H9 (cell line): Measurements from ENCODE around the gene THOC2. TPM values are rescaled to one million over a fixed set of nuclear protein-coding genes. Genes with fewer than 3 reads are reported as not detected.

ENCODE experiments used
- DNase-seq: peaks from one replicate; pipeline ENCODE4 v3.0.0-alpha.2; 2017
- H2AFZ ChIP-seq: one replicate; pipeline ENCODE4 v1.6.1; 2013; ENCODE audit warnings: mild to moderate bottlenecking, low read length, control low read depth, moderate library complexity
- H2AK5ac ChIP-seq: 2 replicates; pipeline ENCODE4 v1.6.1; 2013; ENCODE audit warnings: low read length, control low read depth, mixed read lengths; ENCODE audit not compliant: insufficient read length
- H2BK120ac ChIP-seq: one replicate; pipeline ENCODE4 v1.6.1; 2013; ENCODE audit warnings: low read depth, mild to moderate bottlenecking, low read length, control low read depth, inconsistent platforms; ENCODE audit not compliant: poor library complexity, severe bottlenecking
- H2BK12ac ChIP-seq: 2 replicates; pipeline ENCODE4 v1.6.1; 2013; ENCODE audit warnings: low read length, control low read depth, mixed read lengths, low read depth; ENCODE audit not compliant: insufficient read length
- H2BK15ac ChIP-seq: 2 replicates; pipeline ENCODE4 v1.6.1; 2013; ENCODE audit warnings: low read depth, low read length, control low read depth
- H2BK20ac ChIP-seq: one replicate; pipeline ENCODE4 v1.6.1; 2013; ENCODE audit warnings: low read depth, mild to moderate bottlenecking, low read length, control low read depth, inconsistent platforms; ENCODE audit not compliant: poor library complexity, severe bottlenecking
- H2BK5ac ChIP-seq: 2 replicates; pipeline ENCODE4 v1.6.1; 2013; ENCODE audit warnings: low read length, control low read depth, mixed read lengths; ENCODE audit not compliant: insufficient read length
- H3K14ac ChIP-seq: 2 replicates; pipeline ENCODE4 v1.6.1; 2013; ENCODE audit warnings: low read length, control low read depth; ENCODE audit not compliant: insufficient read depth
- H3K18ac ChIP-seq: 2 replicates; pipeline ENCODE4 v1.6.1; 2013; ENCODE audit warnings: low read depth, mild to moderate bottlenecking, mixed read lengths, low read length, control low read depth; ENCODE audit not compliant: insufficient read length
- H3K23ac ChIP-seq: 2 replicates; pipeline ENCODE4 v1.6.1; 2013; ENCODE audit warnings: low read length, control low read depth, mixed read lengths, low read depth; ENCODE audit not compliant: insufficient read length
- H3K23me2 ChIP-seq: 2 replicates; pipeline ENCODE4 v1.6.1; 2013; ENCODE audit warnings: low read depth, mild to moderate bottlenecking, mixed read lengths, low read length, control low read depth; ENCODE audit not compliant: insufficient read length, poor library complexity, severe bottlenecking
- H3K27ac ChIP-seq: 2 replicates; pipeline ENCODE4 v1.5.1; 2013; ENCODE audit warnings: low read length, control low read depth, mixed read lengths, low read depth; ENCODE audit not compliant: insufficient read length
- H3K27me3 ChIP-seq: 2 replicates; pipeline ENCODE4 v1.6.1; 2013; ENCODE audit warnings: low read length, control low read depth, inconsistent platforms; ENCODE audit not compliant: insufficient read depth
- H3K4ac ChIP-seq: 2 replicates; pipeline ENCODE4 v1.6.1; 2013; ENCODE audit warnings: low read depth, mild to moderate bottlenecking, control low read depth, inconsistent platforms, low read length, moderate library complexity
- H3K4me1 ChIP-seq: 2 replicates; pipeline ENCODE4 v1.6.1; 2013; ENCODE audit warnings: low read length, control low read depth, inconsistent platforms; ENCODE audit not compliant: insufficient read depth
- H3K4me2 ChIP-seq: 2 replicates; pipeline ENCODE4 v1.6.1; 2013; ENCODE audit warnings: low read length, control low read depth, mixed read lengths; ENCODE audit not compliant: insufficient read length, insufficient read depth
- H3K56ac ChIP-seq: 2 replicates; pipeline ENCODE4 v1.6.1; 2013; ENCODE audit warnings: low read depth, mild to moderate bottlenecking, mixed read lengths, low read length, control low read depth; ENCODE audit not compliant: insufficient read length
- H3K79me1 ChIP-seq: 2 replicates; pipeline ENCODE4 v1.6.1; 2013; ENCODE audit warnings: low read depth, mild to moderate bottlenecking, moderate library complexity, low read length, control low read depth, inconsistent platforms; ENCODE audit not compliant: insufficient read depth, poor library complexity, severe bottlenecking
- H3K79me2 ChIP-seq: 2 replicates; pipeline ENCODE4 v1.6.1; 2013; ENCODE audit warnings: low read length, control low read depth, inconsistent platforms; ENCODE audit not compliant: insufficient read depth
- H3K9ac ChIP-seq: 2 replicates; pipeline ENCODE4 v1.6.1; 2013; ENCODE audit warnings: low read length, control low read depth, mixed read lengths; ENCODE audit not compliant: insufficient read length; ENCODE audit errors: extremely low read depth
- H3K9me3 ChIP-seq: one replicate; pipeline ENCODE4 v1.6.1; 2013; ENCODE audit warnings: low read depth, low read length, inconsistent platforms; ENCODE audit not compliant: control insufficient read depth
- H3T11ph ChIP-seq: one replicate; pipeline ENCODE4 v1.6.1; 2013; ENCODE audit warnings: mild to moderate bottlenecking, low read length, control low read depth, inconsistent platforms
- H4K20me1 ChIP-seq: one replicate; pipeline ENCODE4 v1.6.1; 2013; ENCODE audit not compliant: control insufficient read depth, insufficient read length, insufficient read depth
- H4K5ac ChIP-seq: 2 replicates; pipeline ENCODE4 v1.6.1; 2013; ENCODE audit warnings: low read depth, mild to moderate bottlenecking, mixed read lengths, low read length, control low read depth; ENCODE audit not compliant: insufficient read length
- H4K8ac ChIP-seq: replicated peaks from 2 replicates; pipeline ENCODE4 v1.6.1; 2013; ENCODE audit warnings: low read length, control low read depth, mixed read lengths, low read depth; ENCODE audit not compliant: insufficient read length
- H4K91ac ChIP-seq: 2 replicates; pipeline ENCODE4 v1.6.1; 2013; ENCODE audit warnings: low read depth, mild to moderate bottlenecking, moderate library complexity, mixed read lengths, low read length, control low read depth; ENCODE audit not compliant: insufficient read length
- H3K27ac Mint-ChIP-seq, 3 experiments: 2 replicates in 2 of 3; 3 replicates in 1 of 3; pipeline ENCODE4 v1.8.0; 2020 to 2021; ENCODE audit warnings: mixed read lengths in 3 of 3, mild to moderate bottlenecking in 1 of 3, moderate library complexity in 1 of 3
- H3K27me3 Mint-ChIP-seq: 2 replicates; pipeline ENCODE4 v1.8.0; 2021; ENCODE audit warnings: low read depth, mild to moderate bottlenecking, moderate library complexity, mixed read lengths
- H3K36me3 Mint-ChIP-seq, 3 experiments: 2 replicates in 2 of 3; 3 replicates in 1 of 3; pipeline ENCODE4 v1.8.0; 2020 to 2021; ENCODE audit warnings: low read depth in 3 of 3, mixed read lengths in 3 of 3; ENCODE audit not compliant: insufficient read depth in 1 of 3
- H3K4me1 Mint-ChIP-seq, 2 experiments: 2 replicates each; pipeline ENCODE4 v1.8.0; 2020; ENCODE audit warnings: mixed read lengths in 2 of 2
- H3K4me3 Mint-ChIP-seq, 2 experiments: 2 replicates in 1 of 2; 3 replicates in 1 of 2; pipeline ENCODE4 v1.8.0; 2020 to 2021; ENCODE audit warnings: mild to moderate bottlenecking in 2 of 2, mixed read lengths in 2 of 2, moderate library complexity in 1 of 2
- H3K9me3 Mint-ChIP-seq, 2 experiments: 2 replicates in 1 of 2; 3 replicates in 1 of 2; pipeline ENCODE4 v1.8.0; 2020; ENCODE audit warnings: mild to moderate bottlenecking in 2 of 2, mixed read lengths in 2 of 2, moderate library complexity in 1 of 2
- CTCF ChIP-seq: fragments of 200-600 bp; sonication (generic); conservative IDR thresholded peaks from 3 replicates; pipeline ENCODE4 v1.8.0; 2021; ENCODE audit warnings: antibody characterized with exemption, mild to moderate bottlenecking
- WGBS: extraction: QIAGEN DNeasy Blood & Tissue Kit; methylation state at CpG from one replicate; pipeline ENCODE4 v1.1.7; 2013; ENCODE audit warnings: missing lambda C conversion rate, low lambda C conversion rate, mixed read lengths; ENCODE audit not compliant: insufficient read length; ENCODE audit errors: extremely low coverage; 5-methylcytosine and 5-hydroxymethylcytosine counted together
- total RNA-seq: library from RNA; stranded (reverse); gene quantifications from 2 replicates; pipeline ENCODE4 v1.2.1, GENCODE V29; 2021

THOC2 gene
- total RNA-seq, 1 experiment from 2014 or later: 72.1 TPM

GRCh38 chrX:123601437-123601836 lies 131.4 kb downstream of the THOC2 start:
- H3K27ac ChIP-seq: no peak overlapping the region
- Mint-ChIP-seq H3K4me1 (peaks cover 4 to 5% of the 10 kb centered on the region in 2 experiments; a peak in 3 of 4 replicates), H3K9me3 (peaks cover 0 to 49% of the 10 kb centered on the region in 2 experiments; a peak in 3 of 5 replicates), H3K4me3 (no peak overlapping the region), H3K27me3 (no peaks in the 10 kb centered on the region), H3K27ac (no peak overlapping the region), H3K36me3 (peaks cover 4 to 46% (median 30%) of the 10 kb centered on the region in 3 experiments; a peak in 6 of 7 replicates)
- no peak overlapping the region for H2BK20ac ChIP-seq
- no peak for DNase-seq
- no peak overlapping the region for H2AFZ ChIP-seq
- no peaks in the 10 kb centered on the region for H3K79me2 ChIP-seq
- no CpG with 5 or more reads among the region's 3 CpGs for WGBS
- no peaks in the 10 kb centered on the region for H3K23me2 ChIP-seq
- H3K4me1 ChIP-seq: no peaks in the 10 kb centered on the region
- no peak overlapping the region for H3K14ac ChIP-seq
- H3K9ac ChIP-seq: no peak overlapping the region
- no peak overlapping the region for H2AK5ac ChIP-seq
- H3K23ac ChIP-seq: no peak overlapping the region
- no peak overlapping the region for H2BK5ac ChIP-seq
- no peak overlapping the region for H3K56ac ChIP-seq
- no peak overlapping the region for H3K18ac ChIP-seq
- no peak overlapping the region for H3K4me2 ChIP-seq
- no peaks in the 10 kb centered on the region for H3K79me1 ChIP-seq
- H3K27me3 ChIP-seq: no peaks in the 10 kb centered on the region
- H4K91ac ChIP-seq: no peak overlapping the region
- no peak overlapping the region for H3K4ac ChIP-seq
- no peak overlapping the region for H2BK15ac ChIP-seq
- TF ChIP-seq CTCF: no peak
- H4K20me1 ChIP-seq: no peaks in the 10 kb centered on the region
- H2BK12ac ChIP-seq: no peak overlapping the region
- no peak overlapping the region for H4K8ac ChIP-seq
- no peak overlapping the region for H3T11ph ChIP-seq
- no peak overlapping the region for H4K5ac ChIP-seq
- H2BK120ac ChIP-seq: no peak overlapping the region
- H3K9me3 ChIP-seq: peaks cover 10% of the 10 kb centered on the region
